ENCODE measurements around the gene LENG1.
"Not testable (repeated sequence)": the region's sequence is repeated elsewhere in the genome, so short reads cannot be mapped to it uniquely, and the experiment has no call there.

Gene LENG1

GRCh38 chr19:54159352-54160181 lies at the start of gene LENG1:
LENG1 (minus strand) TSS chr19:54159721; CDS start chr19:54159695, 26 bp downstream.
- peak; percentile 99 for DNase-seq

GRCh38 chr19:54208784-54209057 lies 49.2 kb upstream of the LENG1 start:
- no peak for DNase-seq

- no peak for DNase-seq
Observed at GRCh38 chr19:54207983-54208783, 48.7 kb upstream of the LENG1 start.

GRCh38 chr19:54207676-54207982 lies 48.1 kb upstream of the LENG1 start:
- DNase-seq, result no peak

DNA sequence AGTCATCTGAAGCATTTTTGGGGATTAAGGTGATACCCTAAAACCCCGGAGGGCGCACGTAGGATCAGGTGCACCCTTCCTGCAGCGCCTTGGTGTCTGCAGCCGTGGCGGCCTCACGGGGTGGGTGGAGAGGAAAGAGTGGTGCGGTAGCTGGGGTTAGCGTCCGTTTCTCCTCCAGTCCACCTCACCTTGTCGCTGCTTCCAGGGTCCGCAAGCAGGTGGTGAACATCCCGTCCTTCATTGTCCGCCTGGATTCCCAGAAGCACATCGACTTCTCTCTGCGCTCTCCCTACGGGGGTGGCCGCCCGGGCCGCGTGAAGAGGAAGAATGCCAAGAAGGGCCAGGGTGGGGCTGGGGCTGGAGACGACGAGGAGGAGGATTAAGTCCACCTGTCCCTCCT lies 47.7 kb upstream of the LENG1 start:
- not testable (repeated sequence) for DNase-seq

DNA sequence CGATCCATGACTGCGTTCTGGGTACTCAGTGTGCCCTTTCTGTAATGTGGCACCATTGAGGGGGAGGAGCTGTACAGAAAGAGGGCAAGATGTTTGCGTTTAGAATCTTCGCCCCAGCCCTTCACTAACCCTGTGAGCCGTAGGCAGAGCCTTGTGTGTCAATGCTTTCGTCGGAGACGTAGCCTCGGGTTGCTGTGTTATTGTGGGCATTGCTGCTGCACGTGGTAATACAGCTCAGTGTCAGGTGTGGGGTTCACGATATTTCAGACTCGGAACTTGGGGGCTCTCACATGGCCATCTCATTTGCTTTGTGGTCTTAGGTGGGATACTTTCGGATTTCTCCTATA lies 47.3 kb upstream of the LENG1 start:
- DNase-seq, result no peak

DNA sequence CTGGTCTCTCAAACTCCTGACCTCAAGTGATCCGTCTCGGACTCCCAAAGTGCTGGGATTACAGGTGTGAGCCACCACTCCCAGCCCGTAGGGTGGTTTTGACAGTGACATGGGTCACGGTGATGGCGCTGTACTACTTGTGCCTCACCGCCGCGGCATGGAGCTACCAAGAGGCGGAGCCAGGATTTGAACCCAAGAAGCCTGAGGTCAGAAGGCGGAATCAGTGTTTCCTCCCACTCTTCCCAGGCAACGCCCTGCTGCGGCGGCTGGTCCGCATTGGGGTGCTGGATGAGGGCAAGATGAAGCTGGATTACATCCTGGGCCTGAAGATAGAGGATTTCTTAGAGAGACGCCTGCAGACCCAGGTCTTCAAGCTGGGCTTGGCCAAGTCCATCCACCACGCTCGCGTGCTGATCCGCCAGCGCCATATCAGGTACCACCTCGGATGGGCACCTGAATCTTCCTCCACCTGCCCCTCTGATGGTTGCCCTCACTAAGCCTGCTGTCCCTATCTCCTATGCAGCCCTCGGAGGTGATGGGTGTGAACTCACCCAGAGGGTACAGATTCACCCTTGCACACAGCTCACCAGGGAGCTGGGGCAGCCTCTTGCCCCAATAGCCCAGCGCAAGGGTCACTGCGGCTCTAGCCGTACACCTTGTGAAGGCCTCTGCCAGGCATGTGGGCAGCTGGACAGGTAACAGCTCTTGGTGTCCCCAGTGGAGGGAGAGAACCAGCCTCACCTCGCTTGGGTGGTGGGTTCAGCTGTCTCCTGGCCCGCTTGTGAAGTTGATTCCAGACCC lies 46.7 kb upstream of the LENG1 start:
- no peak for DNase-seq

DNA sequence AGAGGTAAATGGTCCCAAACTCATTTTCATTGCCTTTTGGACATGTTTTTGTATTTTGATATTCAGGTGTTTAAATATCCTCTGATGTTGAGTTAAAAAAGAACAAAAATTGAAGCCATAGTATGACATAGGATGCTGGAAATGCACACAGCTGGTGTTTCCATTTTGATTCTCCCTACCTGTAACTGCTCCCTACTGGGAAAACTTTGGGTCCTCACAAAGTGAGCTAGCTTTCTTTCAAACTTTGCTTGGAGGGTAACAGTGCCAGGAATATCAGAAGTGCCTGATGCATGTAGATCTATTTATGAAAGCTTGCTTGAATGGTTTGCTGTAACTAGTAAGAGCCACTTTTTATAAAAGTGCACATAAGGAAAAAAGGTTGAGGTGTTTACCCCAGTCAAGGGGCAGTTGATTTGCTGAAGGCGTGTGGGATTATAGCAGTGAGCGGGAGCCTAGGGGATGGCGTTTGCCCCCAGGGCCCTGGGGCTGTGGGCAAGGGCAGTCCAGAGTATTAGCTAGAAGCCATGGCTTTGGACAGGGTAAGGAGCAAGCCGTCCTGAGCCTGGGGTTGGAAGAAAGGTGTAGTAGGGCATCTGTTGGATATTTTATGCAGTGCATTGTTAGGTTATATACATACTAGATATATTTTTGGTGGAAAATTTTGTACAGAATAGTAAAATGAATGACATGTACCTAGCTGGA lies 45.4 kb upstream of the LENG1 start:
- DNase-seq, result no peak

- no peak for DNase-seq
Observed at GRCh38 chr19:54203151-54203611, 43.7 kb upstream of the LENG1 start.

GRCh38 chr19:54201980-54202379 lies 42.5 kb upstream of the LENG1 start:
- no peak for DNase-seq

DNA sequence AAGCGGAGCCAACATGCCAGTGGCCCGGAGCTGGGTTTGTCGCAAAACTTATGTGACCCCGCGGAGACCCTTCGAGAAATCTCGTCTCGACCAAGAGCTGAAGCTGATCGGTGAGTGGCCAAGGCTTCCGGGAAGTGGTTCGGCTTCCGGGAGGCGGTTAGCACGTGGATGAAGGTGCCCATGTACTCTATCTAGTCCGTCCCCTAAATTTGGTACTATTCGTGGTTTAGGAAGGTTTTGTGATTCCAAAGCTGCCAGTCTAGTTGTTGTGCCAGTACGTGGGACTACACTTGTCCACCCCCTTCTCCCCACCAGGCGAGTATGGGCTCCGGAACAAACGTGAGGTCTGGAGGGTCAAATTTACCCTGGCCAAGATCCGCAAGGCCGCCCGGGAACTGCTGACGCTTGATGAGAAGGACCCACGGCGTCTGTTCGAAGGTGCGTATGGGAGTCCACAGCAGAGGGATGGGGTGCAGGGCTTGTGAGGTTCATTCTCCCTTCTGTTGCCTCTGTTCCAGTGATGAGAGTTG lies 41.7 kb upstream of the LENG1 start:
- DNase-seq, result no peak

DNA sequence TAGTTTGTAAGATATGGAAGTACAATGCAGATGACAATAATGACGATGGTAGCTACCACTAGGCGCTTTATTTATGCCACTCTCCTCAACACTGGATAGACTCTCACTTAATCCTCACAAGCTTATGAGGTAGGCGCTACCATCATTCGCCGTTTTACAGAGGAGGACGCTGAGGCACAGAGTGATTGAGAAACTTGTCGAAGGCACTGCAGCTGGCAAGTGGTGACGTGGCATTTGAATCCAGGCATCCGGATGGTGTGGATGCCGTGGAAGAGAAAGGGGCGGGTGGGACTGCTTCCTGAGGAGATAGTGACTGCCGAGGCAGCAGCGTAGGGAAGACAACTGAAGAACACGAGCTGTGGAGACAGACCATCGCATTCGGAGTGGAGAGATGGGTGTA lies 39.9 kb upstream of the LENG1 start:
- no peak for DNase-seq

GRCh38 chr19:54197121-54197520 lies 37.6 kb upstream of the LENG1 start:
- DNase-seq, result no peak

DNA sequence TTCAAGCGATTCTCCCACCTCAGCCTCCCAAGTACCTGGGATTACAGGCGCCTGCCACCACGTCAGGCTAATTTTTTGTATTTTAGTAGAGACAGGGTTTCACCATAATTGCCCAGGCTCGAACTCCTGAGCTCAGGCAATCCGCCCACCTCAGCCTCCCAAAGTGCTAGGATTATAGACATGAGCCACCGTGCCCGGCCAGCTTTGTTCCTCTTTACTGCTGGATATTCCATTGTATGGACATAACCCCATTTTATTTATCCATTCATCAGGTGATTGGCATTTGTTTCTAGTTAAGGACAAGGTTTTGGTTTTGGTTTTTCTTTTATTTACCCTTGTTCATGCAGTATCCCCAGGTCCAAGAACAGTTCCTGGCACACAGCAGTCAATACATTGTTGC lies 37.0 kb upstream of the LENG1 start:
- DNase-seq, result no peak

- not testable (repeated sequence) for DNase-seq
Observed at GRCh38 chr19:54194463-54194862, 34.9 kb upstream of the LENG1 start.

DNA sequence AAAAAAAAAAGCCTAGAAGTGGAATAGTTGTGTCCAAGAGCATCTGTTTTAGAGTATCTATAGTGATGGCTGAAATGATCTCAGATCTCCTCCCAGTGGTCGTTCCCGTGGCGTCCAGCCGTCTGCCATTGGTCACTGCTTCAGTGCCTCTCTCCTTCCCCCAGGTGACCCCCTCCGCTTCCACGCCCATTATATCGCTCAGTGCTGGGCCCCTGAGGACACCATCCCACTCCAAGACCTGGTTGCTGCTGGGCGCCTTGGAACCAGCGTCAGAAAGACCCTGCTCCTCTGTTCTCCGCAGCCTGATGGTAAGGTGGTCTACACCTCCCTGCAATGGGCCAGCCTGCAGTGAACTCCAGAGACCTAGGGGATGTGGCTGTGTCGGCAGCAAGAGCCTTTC lies 33.5 kb upstream of the LENG1 start:
- no peak for DNase-seq

DNA sequence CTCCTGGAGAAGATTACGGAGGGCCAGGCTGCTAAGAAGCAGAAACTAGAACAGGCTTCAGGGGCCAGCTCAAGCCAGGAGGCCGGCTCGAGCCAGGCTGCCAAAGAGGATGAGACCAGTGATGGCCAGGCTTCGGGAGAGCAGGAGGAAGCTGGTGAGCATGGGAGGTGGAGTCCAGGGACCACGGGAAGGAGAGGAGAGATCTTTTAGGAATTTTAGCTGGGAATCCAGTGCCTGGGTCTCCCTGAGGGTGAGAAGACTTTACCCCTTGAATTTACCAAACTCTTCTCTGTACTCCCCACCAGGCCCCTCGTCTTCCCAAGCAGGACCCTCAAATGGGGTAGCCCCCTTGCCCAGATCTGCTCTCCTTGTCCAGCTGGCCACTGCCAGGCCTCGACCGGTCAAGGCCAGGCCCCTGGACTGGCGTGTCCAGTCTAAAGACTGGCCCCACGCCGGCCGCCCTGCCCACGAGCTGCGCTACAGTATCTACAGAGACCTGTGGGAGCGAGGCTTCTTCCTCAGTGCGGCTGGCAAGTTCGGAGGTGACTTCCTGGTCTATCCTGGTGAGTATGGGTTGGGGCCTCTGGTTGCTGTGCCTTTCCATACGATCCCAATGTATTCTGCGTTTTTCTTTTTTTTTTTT lies 32.4 kb upstream of the LENG1 start:
- DNase-seq, result no peak

- peak; percentile 80 for DNase-seq
Observed at GRCh38 chr19:54191011-54191810, 31.7 kb upstream of the LENG1 start, which contains the start of gene TSEN34. TSEN34 (plus strand) TSS chr19:54191308; CDS start chr19:54191365, 57 bp downstream.

GRCh38 chr19:54190503-54191010 lies 31.0 kb upstream of the LENG1 start:
- DNase-seq, result peak; percentile 92

DNA sequence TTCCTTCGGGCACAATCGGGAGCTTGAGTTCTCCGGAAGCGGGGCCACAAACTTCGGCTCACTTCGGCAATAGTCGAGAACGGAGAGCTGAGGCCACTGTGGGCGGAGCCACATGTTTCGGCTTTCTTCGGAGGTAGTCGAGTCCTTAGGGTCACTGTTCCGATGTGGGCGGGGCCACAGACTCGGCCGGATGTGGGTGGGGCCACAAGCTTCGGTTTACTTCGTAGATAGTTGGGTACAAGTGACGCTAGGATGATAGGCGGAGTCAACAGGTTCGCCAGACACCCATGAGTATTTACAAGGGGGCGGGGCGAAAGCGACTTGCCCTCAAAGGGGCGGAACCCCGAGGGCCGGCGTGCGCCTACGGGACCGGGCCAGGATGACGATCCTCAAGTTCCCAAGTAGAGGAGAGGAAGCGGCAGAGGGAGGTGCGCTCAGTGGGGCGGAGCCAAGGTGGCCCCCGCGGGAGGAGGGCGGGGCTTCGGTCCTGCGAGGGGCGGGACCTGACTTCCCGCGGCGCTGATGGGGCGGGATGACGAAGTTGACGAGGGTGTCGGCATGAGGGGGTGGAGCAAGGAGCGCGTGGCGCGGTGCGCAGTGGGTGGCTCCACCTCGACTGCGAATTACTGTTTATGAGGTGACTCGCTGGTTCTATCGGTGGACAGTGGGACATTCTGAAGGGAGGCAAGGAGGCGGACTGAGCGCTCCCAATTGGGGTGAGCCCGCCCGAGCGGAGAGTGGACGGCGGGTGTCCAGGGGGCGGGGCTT lies 30.4 kb upstream of the LENG1 start:
- peak; percentile 97 for DNase-seq
